ENCODE measurements around the gene TTLL8. TPM values are rescaled to one million over a fixed set of nuclear protein-coding genes. Genes with fewer than 3 reads are reported as not detected.

TTLL8 gene
- total and polyA plus RNA-seq, 2 of the 8 experiments (the other 6 are each of a cell fraction or from before 2014, with no cell fraction given) = not detected

DNA sequence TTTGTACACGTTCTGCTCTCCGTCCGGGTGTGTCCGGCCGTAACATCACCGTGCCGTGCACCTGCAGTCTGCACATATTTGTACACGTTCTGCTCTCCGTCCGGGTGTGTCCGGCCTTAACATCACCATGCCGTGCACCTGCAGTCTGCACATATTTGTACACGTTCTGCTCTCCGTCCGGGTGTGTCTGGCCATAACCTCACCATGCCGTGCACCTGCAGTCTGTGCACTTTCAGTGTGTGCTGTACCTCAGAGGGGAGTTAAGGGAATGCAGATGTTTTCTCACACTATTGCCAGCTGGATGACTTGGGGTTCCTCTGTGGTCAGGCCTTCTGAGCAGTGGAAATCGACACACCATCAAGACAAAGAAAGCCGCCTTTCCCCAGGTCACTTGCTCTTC lies 4.2 kb downstream of the TTLL8 start (continued):
- TF ChIP-seq, protein P1, sequence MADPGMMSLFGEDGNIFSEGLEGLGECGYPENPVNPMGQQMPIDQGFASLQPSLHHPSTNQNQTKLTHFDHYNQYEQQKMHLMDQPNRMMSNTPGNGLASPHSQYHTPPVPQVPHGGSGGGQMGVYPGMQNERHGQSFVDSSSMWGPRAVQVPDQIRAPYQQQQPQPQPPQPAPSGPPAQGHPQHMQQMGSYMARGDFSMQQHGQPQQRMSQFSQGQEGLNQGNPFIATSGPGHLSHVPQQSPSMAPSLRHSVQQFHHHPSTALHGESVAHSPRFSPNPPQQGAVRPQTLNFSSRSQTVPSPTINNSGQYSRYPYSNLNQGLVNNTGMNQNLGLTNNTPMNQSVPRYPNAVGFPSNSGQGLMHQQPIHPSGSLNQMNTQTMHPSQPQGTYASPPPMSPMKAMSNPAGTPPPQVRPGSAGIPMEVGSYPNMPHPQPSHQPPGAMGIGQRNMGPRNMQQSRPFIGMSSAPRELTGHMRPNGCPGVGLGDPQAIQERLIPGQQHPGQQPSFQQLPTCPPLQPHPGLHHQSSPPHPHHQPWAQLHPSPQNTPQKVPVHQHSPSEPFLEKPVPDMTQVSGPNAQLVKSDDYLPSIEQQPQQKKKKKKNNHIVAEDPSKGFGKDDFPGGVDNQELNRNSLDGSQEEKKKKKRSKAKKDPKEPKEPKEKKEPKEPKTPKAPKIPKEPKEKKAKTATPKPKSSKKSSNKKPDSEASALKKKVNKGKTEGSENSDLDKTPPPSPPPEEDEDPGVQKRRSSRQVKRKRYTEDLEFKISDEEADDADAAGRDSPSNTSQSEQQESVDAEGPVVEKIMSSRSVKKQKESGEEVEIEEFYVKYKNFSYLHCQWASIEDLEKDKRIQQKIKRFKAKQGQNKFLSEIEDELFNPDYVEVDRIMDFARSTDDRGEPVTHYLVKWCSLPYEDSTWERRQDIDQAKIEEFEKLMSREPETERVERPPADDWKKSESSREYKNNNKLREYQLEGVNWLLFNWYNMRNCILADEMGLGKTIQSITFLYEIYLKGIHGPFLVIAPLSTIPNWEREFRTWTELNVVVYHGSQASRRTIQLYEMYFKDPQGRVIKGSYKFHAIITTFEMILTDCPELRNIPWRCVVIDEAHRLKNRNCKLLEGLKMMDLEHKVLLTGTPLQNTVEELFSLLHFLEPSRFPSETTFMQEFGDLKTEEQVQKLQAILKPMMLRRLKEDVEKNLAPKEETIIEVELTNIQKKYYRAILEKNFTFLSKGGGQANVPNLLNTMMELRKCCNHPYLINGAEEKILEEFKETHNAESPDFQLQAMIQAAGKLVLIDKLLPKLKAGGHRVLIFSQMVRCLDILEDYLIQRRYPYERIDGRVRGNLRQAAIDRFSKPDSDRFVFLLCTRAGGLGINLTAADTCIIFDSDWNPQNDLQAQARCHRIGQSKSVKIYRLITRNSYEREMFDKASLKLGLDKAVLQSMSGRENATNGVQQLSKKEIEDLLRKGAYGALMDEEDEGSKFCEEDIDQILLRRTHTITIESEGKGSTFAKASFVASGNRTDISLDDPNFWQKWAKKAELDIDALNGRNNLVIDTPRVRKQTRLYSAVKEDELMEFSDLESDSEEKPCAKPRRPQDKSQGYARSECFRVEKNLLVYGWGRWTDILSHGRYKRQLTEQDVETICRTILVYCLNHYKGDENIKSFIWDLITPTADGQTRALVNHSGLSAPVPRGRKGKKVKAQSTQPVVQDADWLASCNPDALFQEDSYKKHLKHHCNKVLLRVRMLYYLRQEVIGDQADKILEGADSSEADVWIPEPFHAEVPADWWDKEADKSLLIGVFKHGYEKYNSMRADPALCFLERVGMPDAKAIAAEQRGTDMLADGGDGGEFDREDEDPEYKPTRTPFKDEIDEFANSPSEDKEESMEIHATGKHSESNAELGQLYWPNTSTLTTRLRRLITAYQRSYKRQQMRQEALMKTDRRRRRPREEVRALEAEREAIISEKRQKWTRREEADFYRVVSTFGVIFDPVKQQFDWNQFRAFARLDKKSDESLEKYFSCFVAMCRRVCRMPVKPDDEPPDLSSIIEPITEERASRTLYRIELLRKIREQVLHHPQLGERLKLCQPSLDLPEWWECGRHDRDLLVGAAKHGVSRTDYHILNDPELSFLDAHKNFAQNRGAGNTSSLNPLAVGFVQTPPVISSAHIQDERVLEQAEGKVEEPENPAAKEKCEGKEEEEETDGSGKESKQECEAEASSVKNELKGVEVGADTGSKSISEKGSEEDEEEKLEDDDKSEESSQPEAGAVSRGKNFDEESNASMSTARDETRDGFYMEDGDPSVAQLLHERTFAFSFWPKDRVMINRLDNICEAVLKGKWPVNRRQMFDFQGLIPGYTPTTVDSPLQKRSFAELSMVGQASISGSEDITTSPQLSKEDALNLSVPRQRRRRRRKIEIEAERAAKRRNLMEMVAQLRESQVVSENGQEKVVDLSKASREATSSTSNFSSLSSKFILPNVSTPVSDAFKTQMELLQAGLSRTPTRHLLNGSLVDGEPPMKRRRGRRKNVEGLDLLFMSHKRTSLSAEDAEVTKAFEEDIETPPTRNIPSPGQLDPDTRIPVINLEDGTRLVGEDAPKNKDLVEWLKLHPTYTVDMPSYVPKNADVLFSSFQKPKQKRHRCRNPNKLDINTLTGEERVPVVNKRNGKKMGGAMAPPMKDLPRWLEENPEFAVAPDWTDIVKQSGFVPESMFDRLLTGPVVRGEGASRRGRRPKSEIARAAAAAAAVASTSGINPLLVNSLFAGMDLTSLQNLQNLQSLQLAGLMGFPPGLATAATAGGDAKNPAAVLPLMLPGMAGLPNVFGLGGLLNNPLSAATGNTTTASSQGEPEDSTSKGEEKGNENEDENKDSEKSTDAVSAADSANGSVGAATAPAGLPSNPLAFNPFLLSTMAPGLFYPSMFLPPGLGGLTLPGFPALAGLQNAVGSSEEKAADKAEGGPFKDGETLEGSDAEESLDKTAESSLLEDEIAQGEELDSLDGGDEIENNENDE (IDR thresholded peaks at IDR 0.05; ENCODE audit: insufficient replicate concordance, low read length) = no peak
- TF ChIP-seq KDM1A (IDR thresholded peaks at IDR 0.05; ENCODE audit: borderline replicate concordance, low read length) (no peak), TEAD4 (IDR thresholded peaks at IDR 0.05; ENCODE audit: low read depth, low read length) (no peak), RBBP5 (IDR thresholded peaks at IDR 0.05; ENCODE audit: borderline replicate concordance, low read depth, low read length) (no peak), JUN (IDR thresholded peaks at IDR 0.05; ENCODE audit: low read depth, low read length) (no peak), SUZ12 (IDR thresholded peaks at IDR 0.05; ENCODE audit: low read length) (no peak), TAF1 (IDR thresholded peaks at IDR 0.05; ENCODE audit: low read depth, low read length) (no peak), CEBPB (IDR thresholded peaks at IDR 0.05; ENCODE audit: low read depth, low read length) (no peak), TCF12 (IDR thresholded peaks at IDR 0.05; ENCODE audit: low read depth, low read length) (no peak)
- TF ChIP-seq, protein P2, sequence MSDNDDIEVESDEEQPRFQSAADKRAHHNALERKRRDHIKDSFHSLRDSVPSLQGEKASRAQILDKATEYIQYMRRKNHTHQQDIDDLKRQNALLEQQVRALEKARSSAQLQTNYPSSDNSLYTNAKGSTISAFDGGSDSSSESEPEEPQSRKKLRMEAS (IDR thresholded peaks at IDR 0.05) = no peak

All from H1 (cell line).